NCI-H2227 (cell line): ENCODE results near the gene LIMK2.
"Not testable (repeated sequence)": the region's sequence is repeated elsewhere in the genome, so short reads cannot be mapped to it uniquely, and the experiment has no call there.

Source experiments
- DNase-seq: peaks from one replicate; lab custom pipeline; 2025; ENCODE audit not compliant: unreplicated experiment; lab: John Stamatoyannopoulos, UW

Gene LIMK2

DNA sequence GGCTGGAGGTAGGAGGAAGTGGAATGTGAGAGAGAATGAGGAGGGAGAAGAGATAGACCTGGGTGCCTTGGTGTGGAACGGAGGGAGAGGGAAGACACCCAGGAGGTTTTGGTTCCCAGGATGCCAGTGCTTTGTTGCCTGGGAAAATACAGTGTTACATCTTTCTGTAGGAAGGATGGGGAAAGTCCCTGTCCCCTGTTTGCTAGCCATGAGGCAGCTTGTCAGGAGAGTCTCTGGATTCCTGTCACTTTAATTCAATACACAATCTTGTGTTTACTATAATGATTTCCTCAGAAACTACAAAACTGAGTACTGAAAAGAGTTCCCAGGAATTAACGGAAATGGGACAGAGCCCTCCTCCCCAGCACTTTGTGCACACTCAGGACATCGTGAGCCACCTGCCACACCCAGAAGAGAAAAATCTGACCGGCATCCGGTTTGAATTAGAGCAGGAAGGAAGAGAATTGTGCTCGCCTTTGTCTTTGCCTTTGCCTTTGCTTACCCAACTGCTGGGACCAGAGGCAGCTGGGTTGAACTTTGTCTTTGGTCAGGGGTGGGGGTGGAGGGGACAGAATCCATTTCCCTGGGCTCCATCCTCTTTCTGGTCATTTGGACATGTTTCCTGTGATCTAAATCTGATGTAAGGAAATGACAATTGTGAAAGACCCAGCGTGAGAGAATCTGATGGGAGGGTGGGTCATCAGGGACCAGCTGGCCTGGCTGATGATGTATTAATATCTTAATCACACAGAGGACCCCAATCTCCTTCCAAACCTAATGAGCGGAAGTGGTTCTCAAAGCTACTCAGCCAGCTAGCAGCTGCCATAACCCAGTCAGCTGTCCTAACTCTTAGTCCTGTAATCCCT lies 1.3 kb upstream of the LIMK2 start:
- no peak for DNase-seq

DNA sequence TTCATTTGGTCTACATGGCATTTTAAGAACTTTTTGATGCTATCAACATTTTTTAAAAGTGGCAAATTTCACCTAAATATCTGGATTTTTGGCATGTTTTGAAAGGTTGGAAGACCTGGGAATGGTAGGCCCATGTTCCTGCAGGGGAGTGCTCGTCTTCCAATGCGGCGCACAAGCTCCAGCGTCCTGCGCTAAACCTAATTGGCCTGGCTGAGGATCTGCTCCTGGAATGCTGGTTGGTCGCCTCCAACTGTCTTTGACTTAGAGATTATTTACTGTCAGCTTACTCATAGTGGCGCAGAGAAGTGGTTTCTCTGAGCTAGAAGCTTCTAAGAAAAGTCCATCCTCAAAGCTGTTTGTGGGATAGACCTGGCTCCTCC lies 626 bp upstream of the LIMK2 start:
- no peak for DNase-seq

DNA sequence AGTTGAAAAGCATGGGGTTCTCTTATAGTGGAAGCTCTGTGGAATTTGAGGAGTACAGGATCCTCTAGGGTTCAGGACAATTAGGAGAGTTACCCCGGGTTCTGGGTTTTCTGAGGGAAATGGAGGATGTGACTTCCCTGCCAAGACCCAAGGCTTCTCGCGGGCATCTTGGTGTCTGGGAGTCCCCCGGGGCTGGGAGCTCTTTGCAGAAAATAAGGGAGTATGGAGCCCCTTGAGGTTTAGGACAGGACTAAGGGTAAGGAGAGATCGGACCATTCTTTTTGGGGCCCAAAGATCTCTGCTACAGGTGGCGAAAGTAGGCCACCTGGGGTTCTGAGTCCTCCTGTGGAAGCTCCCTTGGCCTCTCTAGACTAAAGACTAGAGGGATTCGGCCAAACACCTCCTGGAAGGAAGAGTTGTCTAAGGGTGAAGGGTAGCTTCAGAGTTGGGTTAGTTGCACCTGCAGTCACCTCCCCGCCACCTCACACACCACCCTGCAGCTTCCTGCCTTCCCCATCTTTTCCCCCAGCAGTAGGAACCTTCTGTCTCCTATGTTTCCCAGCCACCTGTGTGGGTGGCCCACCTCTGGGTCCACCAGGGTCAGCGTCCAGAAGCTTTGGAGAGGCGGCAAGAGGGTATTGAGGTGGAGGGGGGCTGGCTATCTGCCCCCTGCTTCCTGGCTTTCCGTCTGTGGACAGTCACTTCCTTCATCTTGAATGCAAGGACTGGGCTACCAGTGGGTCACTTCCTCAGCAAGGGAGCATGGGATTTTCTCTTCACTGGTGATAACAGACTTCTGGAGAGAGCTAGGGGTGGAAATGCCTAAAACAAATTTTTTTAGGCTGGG lies 908 bp downstream of the LIMK2 start:
- DNase-seq = no peak

DNA sequence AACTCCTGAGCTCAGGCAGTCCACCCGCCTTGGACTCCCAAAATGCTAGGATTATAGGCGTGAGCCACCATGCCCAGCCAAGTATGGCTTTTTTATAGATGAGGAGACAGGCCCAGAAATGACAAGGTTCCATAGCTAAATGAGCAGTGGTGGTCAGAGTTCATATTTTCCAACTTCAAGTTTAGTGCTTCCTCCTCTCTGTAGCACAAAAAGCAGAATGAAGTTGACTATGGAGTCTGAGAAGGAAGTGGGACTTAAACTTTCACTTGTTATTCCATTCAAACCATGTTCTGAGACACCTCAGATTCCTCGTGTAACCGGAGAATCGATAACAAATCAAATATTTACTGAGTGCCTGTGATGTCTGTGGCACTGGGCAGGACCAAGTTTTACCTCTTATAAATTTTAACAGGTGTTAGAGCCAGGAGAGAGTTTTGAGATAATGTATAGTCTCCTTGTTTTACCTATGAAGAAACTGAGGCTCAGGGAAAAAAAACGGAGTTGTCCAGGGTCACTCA lies 3.0 kb downstream of the LIMK2 start:
- no peak for DNase-seq

DNA sequence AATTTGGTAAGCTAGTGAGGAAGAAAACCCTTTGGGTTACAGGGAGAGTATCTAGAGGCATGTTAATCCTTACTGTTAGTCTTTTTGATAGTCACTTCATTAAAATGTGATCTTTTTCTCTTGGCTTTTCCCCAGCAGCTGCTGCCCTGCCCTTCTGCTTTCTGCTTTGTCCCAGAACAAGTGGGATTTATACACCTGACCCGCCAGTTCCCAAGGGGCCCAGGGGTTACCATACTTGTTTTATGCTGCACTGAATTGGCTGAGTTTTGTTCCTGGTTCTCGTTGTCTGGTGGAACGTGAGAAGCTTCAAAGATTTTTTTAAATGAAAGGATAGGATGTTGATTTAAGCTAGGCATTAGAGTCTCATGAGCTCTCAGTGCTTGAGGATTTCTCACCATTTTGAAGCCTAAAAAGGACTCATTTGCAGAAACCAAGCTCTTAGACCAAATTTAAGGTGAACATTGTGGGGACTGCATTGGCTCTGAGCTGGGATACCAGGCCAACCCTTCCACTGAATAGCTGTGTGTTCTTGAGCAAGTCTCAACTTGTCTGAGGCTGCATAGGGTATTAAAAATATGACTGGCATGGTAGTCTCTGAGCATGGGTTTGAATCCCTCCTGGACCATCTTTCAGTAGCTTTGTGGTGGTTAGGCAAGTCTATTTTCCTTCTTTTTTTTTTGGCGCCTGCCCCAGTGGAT lies 6.6 kb downstream of the LIMK2 start:
- no peak for DNase-seq

DNA sequence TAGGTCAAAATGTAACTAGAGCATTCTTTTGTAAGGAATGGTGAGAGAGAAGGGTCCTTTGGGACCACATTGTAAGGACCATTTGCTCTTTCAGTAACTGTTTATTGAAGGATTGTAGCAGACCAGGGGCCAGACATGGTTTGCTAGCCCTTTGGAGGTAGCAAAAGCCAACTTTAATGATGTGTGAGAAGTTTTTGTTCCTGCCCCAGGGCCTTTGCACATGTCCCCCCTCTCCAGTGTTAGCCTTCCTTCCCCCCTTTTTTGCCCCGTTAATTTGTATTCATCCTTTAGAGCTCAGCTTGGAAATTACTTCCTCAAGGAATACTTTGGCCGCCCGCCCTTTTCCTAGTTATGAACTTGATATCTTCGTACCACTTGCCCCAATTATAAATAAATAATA lies 9.0 kb downstream of the LIMK2 start:
- DNase-seq = no peak

DNA sequence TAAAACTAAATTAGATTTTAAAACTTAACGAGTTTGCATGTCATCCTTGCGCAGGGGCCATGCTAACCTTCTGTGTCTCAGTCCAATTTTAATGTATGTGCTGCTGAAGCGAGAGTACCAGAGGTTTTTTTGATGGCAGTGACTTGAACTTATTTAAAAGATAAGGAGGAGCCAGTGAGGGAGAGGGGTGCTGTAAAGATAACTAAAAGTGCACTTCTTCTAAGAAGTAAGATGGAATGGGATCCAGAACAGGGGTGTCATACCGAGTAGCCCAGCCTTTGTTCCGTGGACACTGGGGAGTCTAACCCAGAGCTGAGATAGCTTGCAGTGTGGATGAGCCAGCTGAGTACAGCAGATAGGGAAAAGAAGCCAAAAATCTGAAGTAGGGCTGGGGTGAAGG lies 10.6 kb downstream of the LIMK2 start:
- DNase-seq = no peak

DNA sequence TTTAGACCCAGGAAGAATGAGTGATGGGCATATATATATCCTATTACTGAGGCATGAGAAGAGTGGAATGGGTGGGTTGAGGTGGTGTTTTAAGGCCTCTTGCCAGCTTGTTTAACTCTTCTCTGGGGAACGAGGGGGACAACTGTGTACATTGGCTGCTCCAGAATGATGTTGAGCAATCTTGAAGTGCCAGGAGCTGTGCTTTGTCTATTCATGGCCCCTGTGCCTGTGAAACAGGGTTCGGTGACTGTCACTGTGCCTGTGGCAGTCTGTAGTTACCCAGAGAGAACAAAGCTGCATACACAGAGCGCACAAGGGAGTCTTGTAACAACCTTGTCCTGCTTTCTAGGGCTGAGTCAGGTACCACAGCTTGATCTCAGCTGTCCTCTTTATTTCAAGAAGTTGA lies 11.7 kb downstream of the LIMK2 start:
- no peak for DNase-seq

DNA sequence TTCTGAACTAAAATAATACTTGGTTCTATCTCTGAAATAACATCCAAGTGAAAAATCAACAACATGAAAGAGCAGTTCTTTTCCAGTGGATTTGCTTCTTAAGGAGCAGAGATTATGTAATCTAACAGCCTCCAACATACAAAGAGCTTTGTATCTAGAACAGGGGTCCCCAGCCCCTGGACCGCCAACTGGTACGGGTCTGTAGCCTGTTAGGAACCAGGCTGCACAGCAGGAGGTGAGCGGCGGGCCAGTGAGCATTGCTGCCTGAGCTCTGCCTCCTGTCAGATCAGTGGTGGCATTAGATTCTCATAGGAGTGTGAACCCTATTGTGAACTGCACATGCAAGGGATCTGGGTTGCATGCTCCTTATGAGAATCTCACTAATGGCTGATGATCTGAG lies 12.6 kb downstream of the LIMK2 start:
- not testable (repeated sequence) for DNase-seq

DNA sequence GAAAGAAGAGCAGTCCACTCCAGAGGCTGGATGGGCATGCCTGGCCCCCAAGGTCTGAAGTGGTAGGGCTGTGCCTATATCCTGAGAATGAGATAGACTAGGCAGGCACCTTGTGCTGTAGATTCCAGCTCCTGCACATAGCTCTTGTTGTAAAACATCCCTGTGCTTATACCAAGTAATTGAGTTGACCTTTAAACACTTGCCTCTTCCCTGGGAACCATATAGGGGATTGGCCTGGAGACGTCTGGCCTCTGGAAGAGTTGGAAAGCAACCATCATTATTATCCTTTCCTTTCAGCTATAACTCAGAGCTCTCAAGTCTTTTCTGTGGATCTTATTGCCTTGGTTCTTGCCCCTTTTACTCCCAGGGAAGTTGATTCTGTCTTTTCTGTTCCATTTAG lies 15.1 kb downstream of the LIMK2 start:
- no peak for DNase-seq

DNA sequence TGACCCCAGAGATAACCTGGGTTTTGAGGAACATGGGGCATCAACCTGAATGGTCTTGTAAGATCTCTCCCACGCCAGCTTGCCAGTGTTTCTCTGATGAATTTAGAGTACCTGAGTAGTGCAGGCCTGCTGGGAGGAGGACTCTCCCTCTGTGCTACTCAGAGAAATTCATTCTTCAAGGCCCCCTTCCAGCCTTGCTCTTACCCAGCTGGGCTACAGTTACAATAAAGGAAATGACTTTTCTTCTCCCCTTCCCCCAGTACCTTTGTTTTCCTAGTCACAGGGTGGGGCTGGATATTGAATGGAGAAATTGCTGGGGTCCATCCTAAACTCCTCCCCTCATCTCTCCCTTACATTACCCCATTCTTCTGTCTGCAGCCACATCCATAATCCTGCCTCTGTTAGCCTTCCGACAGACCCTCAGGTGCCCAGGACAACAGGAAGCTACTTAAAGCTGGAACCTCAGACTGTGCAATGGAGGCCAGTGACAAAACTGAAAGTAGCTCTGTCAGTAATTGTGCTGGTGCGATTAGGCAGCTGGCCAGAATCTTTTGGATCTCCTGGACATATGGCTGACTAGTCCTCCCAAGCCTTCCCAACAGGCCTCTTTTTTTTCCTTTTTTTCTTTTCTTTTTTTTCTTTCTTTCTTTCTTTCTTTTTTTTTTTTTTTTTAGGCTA lies 17.4 kb downstream of the LIMK2 start:
- DNase-seq = peak; percentile 32

DNA sequence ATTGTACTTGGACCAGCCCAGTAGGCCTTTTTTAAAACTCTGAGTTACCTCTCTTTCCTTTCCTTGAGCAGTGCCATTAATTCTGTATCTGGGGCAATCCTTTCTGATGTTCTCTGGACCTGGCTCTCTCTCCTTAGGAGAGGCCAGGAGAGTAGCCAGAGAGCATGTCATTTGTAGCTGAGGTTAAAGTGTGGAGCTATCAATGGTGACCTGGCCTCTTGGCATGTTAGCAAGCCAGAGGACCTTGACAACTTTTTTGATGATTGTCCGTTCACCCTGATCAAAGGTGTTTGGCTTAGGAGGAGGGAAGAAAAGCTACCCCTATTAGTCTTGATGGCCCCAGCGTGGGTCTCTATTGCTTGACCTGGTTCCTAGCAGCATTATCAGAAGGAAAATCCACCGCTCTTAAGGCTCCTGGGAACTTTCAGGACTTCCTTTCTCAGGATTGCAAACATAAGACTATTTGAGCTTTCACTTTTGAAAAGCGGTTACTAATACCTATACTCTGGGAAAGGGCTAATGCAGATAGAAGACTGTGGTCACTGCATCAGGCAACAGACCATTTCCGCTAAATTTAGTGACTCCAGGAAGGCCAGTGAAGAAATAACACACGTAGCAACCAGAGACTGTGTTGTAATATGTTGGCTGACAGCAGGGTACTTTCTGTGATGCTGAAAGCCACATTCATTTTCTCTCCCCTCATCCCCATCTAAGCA lies 18.2 kb downstream of the LIMK2 start:
- DNase-seq = peak; percentile 33

DNA sequence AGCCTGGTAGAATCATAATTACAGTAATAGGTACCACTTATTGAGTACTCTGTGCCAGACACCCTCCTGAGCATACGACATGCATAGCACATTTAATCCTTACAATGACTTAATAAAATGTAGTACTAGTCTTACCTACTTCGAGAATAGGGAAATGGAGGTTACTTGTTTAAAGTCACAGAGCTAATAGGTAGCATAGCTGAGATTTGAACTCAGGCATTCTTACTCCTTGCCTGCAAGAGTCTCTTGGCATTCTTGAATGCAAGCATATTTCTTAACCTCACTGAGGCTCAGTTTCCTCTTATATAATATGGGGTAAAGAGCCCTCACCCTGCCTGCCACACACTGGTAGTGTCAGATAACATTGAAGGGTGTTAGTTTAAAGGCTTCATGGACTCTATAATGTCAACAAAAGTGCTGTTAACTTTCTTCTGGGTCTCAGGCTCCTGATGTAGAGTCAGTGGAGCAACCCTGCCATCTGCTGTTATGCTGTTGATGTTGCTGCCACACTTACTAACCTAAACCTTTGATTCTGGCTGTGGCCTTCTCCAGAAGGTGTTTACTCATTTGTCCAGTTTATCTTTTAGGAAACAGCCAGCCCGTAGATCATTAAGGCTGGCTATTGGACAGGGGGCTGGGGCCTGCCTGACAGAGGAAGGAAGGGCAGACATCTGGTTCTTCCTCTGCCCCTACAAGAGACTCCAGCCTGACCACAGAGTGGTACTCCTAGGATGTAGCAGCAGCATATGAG lies 18.9 kb downstream of the LIMK2 start:
- peak; percentile 21 for DNase-seq

DNA sequence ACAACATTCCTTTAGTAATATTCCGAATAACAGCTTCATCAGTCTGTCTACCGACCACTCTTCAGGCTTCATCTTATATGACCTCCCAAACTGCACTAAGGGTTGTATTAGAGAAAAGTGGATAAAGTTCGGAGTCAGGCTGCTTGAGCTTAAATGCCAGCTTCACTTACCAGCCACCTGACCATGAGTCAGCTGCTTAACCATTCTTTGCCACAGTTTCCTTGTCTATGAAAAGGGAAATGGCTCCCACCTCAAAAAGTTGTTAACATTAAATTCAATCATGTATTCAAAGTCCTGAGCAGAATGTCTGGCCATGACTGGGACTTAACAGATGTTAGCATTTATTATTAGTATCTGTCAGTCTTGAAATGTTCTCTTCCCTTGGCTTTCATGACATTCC lies 20.9 kb downstream of the LIMK2 start:
- DNase-seq = no peak

DNA sequence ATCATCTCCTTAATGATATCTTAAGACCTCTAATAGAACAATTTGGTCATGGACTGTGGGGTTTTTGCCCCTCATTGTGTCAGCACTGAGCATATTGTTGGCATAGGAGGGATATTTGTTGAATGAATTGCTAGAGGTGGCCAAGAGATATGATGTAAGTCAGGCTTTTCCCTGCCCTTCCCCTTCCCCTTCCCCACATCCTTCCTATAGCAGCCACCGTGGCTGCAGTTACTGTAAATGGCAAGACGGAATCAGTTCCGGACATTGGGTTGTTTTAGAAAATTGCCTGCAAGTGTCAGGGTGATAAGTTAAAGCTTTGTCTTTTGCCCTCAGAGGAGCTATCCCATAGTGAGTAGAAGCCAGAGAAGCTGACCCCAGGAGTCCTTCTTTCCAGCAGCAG lies 23.0 kb downstream of the LIMK2 start:
- no peak for DNase-seq

DNA sequence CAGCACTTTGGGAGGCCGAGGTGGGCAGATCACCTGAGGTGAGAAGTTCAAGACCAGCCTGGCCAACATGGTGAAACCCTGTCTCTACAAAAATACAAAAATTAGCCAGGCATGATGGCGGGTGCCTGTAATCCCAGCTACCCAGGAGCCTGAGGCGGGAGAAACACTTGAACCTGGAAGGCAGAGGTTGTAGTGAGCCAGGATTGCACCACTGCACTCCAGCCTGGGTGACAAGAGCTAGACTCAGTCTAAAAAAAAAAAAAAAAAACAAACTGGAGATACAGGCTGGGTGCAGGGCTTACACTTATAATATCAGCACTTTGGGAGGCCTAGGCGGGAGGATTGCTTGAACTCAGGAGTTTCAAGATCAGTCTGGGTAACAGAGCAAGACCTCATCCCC lies 23.9 kb downstream of the LIMK2 start:
- DNase-seq = not testable (repeated sequence)

DNA sequence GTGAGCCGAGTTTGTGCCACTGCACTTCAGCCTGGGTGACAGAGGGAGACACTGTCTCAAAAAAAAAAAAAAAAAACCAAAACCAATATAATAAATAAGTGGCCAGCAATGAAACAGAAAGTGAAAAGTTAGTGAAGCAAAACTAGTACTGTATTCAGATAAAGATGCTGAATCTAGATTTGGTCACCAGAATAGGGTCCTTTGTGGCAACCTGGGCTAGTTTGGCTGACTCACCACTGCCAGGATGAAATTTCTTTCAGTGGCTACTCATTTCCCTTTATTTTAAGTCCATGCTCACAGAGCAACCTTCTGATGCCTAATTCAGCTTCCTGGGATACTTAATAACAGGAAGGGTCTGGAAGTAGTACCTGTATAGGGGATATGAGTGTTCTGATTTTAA lies 26.0 kb downstream of the LIMK2 start:
- no peak for DNase-seq

DNA sequence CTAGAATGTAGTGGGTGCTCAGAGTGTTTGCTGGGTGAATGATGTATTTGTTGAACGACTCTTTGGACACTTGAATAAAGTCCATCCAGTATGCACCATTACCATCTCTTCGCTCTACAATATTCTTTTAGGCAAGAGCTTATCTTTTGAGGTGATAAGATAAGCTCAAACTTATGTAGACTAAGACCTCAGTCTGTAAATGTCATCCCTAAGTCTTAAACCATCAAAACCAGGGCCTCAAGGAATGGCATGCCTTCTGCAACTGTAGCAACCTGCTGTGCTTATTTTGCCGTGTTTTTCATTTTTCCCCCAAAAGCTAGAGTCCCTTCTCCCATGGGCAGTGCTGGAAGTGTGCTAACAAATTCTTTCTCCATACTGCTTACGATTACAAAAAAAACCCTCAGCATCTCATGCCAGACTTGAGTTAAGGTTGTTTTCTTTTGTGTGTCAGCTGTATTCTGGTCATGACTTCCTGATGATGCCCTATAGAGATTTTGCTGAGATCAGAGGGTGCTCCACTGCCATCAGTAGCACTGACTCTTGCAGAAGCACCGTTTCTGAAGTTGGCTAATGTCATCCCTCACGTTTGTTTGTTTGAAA lies 27.8 kb downstream of the LIMK2 start:
- DNase-seq = no peak

DNA sequence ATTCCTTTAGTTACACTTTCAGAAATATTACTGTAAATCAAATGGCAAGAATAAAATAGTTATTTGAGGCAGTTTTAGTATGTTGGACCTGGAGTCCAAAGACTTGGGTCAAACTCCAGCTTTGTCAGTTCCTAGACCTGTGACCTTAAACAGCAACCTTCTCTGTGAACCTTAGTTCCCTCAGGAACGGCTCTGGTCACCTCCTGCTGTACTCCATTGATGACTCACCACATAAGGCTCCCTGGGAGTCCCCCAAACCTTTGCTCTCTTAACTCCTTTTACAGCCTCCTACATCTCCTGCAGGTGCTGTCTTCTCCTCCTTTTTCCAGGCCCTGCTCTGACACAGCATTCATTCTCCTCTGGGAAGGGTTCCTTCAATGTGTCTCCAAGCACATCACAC lies 29.1 kb downstream of the LIMK2 start:
- DNase-seq = no peak
